ENCODE measurements around the gene PREX1. TPM values are rescaled to one million over a fixed set of nuclear protein-coding genes. Genes with fewer than 3 reads are reported as not detected.

PREX1 gene
- total RNA-seq, 1 experiment from 2014 or later = 0.10 TPM

- DNase-seq (ENCODE audit: extremely low read depth, low read depth) = no peak
Measured at GRCh38 chr20:48671141-48671540, 156.7 kb downstream of the PREX1 start.

- no peak for DNase-seq (ENCODE audit: extremely low read depth, low read depth)
Measured at GRCh38 chr20:48669946-48670605, 157.7 kb downstream of the PREX1 start.

DNA sequence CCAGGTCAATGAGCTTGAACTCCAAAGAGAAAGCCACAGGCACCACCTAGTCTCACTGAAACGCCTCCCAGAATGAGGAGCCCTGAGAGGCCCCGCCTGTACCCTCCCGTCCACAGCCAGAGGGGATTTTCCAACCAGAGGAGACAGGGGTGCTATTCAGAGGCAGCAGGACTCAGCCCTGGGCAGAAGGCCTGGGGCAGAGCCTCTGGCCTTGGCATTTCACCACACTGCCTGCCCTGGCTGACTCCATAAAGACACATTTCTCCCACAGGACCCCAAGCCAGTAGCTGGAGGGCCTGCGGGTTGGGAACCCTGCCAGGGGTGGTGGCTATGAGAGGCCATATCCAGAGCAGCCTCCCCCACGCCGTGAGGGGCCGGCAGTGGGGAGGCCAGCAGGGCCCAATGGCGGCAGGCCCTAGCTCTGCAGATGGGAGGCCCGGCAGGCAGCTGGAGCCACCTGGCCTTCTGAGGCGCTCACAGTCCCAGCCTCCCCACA lies 159.3 kb downstream of the PREX1 start:
- DNase-seq (ENCODE audit: extremely low read depth, low read depth) = no peak

DNA sequence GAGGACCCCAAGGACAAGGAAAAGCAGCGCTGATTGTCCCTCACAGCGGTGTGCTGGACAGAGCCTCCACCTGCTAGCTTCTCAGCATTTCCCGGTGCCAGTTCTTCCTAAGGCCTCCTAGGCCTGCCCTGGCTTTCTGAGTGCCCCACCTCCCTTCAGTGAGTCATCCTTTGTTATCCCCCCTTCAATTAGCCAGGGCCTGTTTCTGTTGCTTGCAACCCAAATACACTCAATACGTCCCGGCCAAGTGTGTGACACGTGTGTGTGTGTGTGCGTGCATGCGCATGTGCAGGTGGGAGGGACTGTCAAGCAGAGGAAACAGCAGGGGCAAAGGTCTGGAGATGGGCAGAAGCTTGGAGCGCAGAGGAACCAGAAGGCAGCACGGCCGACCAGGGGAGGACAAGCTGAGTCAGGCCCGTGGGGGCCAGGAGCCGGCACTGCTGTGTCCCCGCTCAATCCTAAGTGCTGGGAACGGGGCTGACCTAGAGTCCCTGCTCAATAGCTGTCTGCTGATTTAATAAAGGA lies 159.8 kb downstream of the PREX1 start:
- DNase-seq (ENCODE audit: extremely low read depth, low read depth) = no peak

GRCh38 chr20:48667481-48667880 lies 160.3 kb downstream of the PREX1 start:
- DNase-seq (ENCODE audit: extremely low read depth, low read depth) = no peak

- DNase-seq (ENCODE audit: extremely low read depth, low read depth) = no peak
Measured at GRCh38 chr20:48665785-48666184, 162.0 kb downstream of the PREX1 start.

DNA sequence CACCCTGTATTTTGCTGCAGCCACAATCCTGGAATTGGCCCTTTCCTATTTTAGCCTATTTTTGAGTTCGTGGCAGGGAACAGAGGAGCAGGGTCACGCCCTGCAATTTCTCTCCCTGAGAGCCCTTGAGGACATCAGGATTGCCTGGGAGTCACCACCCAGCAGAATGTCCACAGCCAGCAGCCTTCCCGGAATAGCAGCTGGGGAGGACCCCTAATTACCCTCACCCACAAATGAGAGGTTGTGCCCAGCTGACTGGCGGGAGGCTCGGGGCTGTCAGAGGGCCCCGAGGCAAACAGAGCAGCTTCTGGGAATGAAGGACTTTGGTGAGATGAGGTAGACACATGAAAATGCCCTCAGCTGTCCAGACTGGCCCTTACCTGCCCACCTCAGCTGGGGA lies 165.1 kb downstream of the PREX1 start:
- no peak for DNase-seq (ENCODE audit: extremely low read depth, low read depth)

DNA sequence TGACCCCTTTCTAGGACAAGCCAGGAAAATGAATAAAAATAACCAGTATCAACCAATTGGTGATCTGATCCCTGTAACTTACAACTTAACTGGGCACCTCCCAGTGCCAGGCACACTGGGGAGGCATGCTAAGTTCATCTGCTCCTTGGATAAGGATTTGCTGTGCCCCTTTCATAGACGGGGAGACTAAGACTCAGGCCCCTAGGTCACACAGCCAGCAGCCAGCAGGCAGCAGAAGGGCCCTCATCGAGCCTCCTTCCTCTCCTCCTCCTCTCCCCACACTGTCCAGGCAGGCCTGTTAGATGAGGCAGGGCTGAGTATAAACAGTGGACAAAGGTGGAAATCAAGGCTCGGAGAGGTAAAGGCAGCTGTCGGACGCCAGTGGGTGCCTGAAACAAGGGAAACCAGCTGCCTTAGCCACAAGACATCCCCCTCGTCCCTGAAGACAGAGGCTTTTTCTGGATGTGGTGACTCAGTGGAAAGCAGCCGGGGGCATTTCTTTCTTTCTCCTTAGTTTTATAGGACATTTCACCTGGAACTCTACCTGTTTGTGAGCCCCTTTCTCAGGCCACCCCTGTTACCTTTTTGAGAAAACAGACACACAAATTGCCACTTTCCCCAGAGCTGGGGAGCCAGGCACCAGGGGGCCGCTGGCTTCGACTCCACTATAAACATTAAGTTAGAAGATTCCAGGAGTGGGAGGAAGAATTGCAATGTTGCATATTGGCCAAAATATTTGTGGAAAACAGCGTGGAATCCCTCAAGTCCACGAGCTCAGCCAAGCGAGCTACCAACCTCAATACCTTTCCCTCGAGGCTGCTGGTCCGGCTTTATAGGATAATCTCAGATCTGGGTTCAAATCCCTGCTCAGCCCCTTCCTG lies 166.0 kb downstream of the PREX1 start:
- no peak for DNase-seq (ENCODE audit: extremely low read depth, low read depth)

- no peak for DNase-seq (ENCODE audit: extremely low read depth, low read depth)
Measured at GRCh38 chr20:48660788-48661187, 167.0 kb downstream of the PREX1 start.

- DNase-seq (ENCODE audit: extremely low read depth, low read depth) = no peak
Measured at GRCh38 chr20:48659858-48660257, 167.9 kb downstream of the PREX1 start.

GRCh38 chr20:48658505-48658904 lies 169.3 kb downstream of the PREX1 start:
- no peak for DNase-seq (ENCODE audit: extremely low read depth, low read depth)

- DNase-seq (ENCODE audit: extremely low read depth, low read depth) = no peak
Measured at GRCh38 chr20:48658198-48658476, 169.7 kb downstream of the PREX1 start.

DNA sequence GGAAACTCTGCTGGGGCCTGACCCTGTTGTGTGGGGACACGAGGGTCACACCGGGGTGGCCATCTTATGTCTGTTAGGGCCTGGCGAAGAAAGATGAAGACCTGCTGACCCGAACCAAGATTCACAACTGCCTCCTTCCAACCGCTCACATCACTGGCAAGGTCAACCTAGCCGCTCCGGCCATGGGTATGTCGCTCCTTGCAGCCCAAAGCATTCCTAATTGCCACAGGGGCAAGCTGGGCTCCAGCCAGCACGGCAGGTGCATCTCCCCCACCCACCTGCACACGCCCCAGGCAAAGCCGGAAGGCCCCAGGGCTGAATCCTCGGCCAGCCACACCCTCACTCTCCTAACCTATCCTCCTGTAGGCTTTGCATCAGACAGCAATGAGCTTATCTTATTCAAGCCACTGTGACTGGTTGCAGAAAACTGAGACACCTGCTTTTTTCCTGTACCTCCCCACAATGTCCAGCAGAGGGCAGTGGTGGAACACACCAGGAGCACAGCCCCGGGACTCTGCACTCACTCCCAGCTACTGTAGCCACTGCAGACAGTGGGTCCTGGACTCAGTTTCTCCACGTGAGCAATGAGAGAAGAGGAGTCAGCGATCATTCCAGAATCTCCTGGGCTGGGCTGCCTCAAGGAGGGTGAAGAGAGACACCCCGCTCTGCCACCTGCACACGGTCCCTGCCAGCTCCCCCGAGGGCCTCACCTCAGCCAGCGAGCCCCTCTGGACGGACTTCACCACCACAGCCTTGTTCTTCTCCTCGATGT lies 170.2 kb downstream of the PREX1 start:
- peak; percentile 80 for DNase-seq (ENCODE audit: extremely low read depth, low read depth)

- peak; percentile 40 for DNase-seq (ENCODE audit: extremely low read depth, low read depth)
Measured at GRCh38 chr20:48656661-48657211, 171.1 kb downstream of the PREX1 start.

DNA sequence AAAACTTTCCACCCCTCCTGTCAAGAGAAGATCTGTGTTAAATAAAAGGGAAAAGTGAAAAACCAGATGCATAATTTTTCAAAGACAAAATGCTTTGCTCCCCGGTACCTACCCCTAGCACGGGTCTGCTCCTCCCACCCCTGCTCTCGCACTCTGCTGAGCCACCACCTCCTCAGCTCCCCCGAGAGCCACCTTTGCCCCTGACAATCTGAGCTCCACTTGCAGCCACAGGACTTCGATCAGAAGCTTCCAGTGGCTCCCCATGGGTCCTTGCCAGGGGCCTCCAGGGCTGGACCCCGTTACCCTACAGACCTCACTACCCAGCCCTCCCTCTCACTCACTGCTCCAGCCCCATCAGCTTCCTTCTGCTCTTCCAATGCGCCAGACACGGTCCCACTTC lies 171.7 kb downstream of the PREX1 start:
- no peak for DNase-seq (ENCODE audit: extremely low read depth, low read depth)

GRCh38 chr20:48653706-48654051 lies 174.1 kb downstream of the PREX1 start:
- DNase-seq (ENCODE audit: extremely low read depth, low read depth) = no peak

GRCh38 chr20:48652961-48653705 lies 174.7 kb downstream of the PREX1 start:
- no peak for DNase-seq (ENCODE audit: extremely low read depth, low read depth)

GRCh38 chr20:48651960-48652359 lies 175.8 kb downstream of the PREX1 start:
- no peak for DNase-seq (ENCODE audit: extremely low read depth, low read depth)

DNA sequence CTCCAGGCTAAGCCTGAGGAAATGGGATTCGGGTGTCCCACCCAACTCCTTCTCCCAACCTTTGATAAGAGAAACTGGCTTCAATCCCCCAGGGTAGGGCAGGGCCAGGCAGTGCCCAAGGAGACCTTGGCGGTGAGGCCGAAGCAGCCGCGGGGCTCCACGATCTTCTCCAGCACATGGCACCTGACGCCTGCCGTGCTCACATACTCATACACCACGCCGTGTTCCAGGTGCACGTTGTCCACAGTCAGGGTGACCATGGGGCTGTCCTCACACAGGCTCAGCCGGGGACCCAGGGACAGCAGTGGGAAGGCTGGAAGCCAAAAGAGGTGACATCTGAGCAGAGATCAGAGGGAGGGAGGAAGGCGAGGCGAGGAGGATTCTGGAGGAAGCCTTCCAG lies 176.5 kb downstream of the PREX1 start:
- DNase-seq (ENCODE audit: extremely low read depth, low read depth) = no peak

DNA sequence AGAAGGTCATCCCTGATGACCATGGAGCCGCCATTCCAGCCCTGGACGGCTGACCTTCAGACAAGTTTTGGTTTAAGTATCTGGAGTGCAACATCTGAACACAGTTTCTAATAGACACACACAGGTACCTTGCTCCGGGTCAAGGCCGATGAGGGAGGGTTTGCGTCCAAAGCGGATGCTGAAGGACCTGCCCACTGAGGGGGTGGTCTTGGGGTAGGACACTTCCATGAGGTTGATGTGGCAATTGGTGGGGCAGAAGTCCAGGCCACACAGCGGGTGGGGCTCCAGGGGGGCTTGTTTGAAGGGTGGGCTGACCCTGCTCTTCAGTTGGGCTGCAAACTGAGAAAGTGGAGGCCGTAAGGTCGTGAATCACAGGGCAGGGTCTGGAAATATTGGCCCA lies 177.9 kb downstream of the PREX1 start:
- DNase-seq (ENCODE audit: extremely low read depth, low read depth) = no peak

Data from NCI-H460 (cell line).